ENCODE data around the gene WDR19. TPM values are rescaled to one million over a fixed set of nuclear protein-coding genes. Genes with fewer than 3 reads are reported as not detected.
A peak's percentile ranks its signal among the peaks of the same experiment; 100 is the strongest.

WDR19 gene
- total and polyA plus RNA-seq, 3 experiments from 2014 or later: 3.4 to 16.5 (median 15.7) TPM

DNA sequence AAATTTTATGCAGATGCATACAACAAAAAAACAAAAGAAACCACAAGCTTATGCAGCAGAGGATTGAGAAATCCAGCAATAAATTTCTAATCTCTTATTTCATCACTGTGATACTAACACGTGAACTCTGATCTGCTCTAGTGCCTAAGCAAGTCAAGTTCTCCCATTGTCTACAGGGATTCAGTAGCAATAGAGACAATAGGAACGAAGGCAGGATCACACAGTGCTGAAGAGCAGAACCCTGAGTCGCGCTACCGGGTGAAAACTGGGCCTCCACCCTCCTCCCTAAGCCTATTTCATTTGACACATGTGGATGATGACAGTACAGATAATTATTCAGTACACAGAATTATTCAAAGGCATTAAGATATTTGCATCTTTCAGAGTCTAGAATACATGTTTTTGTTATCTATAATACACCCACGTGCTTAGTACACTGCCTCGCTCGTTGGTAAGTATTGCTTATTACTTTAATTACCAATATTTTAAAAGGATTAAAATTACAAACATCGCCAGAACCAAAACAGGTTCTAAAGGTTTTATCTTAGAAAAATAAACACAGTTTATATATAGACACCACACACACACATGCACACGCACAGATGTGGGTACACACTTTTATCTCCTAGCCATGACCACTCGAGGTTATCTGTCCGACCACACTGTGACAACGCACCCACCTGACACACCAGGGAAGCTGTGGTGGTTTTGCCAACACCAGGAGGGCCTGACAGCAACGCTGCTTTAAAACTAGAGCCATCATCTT, 123.8 kb downstream of the WDR19 start:
- CTCF ChIA-PET: no interaction called here
- Mint-ChIP-seq H3K27me3 (no peaks in the 10 kb centered on the region), H3K9me3 (no peaks in the 10 kb centered on the region), H3K27ac (peak overlapping the region in 1 of 8 donors; percentile 20), H3K4me1 (no peaks in the 10 kb centered on the region), H3K36me3 (peaks cover 9 to 82% (median 33%) of the 10 kb centered on the region in 3 donors), H3K4me3 (no peak overlapping the region)
- H3K4me1 ChIP-seq (ENCODE audit: insufficient read depth, low read length): no peaks in the 10 kb centered on the region
- POLR2A ChIA-PET: no interaction called here
- no peak for DNase-seq
- H3K36me3 ChIP-seq (ENCODE audit: insufficient read depth, low read length): peaks cover 55% of the 10 kb centered on the region
- no peak overlapping the region for H3K27ac ChIP-seq (ENCODE audit: low read depth, low read length)
- no peaks in the 10 kb centered on the region for H3K9me3 ChIP-seq (ENCODE audit: low read length)
- H3K27me3 ChIP-seq (ENCODE audit: insufficient read depth, low read length, poor library complexity, severe bottlenecking): no peaks in the 10 kb centered on the region
- H3K4me3 ChIP-seq (ENCODE audit: low read length): no peak overlapping the region

DNA sequence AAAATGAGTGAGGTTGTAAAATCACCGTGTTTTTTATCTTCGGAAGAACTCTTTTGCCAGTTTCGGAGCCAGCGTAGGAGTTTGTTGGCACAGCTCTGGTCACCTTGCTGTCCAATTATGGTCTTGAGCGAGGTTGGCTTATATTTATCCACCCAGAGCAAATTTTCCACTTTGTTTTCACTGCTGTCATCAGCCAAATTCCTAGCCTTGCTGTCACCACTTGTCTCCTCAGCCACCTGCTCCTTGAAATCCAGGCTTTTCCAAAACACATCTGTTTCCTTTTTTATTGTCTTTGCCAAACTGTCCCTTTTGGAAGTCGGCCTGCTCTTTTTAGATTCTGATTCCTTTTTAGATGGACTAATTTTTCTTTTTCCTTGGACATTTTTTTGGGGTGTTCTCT, 126.3 kb downstream of the WDR19 start:
- Mint-ChIP-seq H3K36me3 (peaks cover 6 to 84% (median 34%) of the 10 kb centered on the region in 3 donors), H3K4me3 (no peak overlapping the region), H3K27me3 (no peaks in the 10 kb centered on the region), H3K4me1 (no peaks in the 10 kb centered on the region), H3K9me3 (no peaks in the 10 kb centered on the region), H3K27ac (peak overlapping the region in 3 of 8 donors; percentile 25 to 52 (median 37))
- no peaks in the 10 kb centered on the region for H3K9me3 ChIP-seq (ENCODE audit: low read length)
- H3K4me3 ChIP-seq (ENCODE audit: low read length): no peak overlapping the region
- H3K27me3 ChIP-seq (ENCODE audit: insufficient read depth, low read length, poor library complexity, severe bottlenecking): no peaks in the 10 kb centered on the region
- no peaks in the 10 kb centered on the region for H3K4me1 ChIP-seq (ENCODE audit: insufficient read depth, low read length)
- CTCF ChIA-PET: no interaction called here
- DNase-seq: no peak
- H3K36me3 ChIP-seq (ENCODE audit: insufficient read depth, low read length): peaks cover 48% of the 10 kb centered on the region
- POLR2A ChIA-PET: no interaction called here
- H3K27ac ChIP-seq (ENCODE audit: low read depth, low read length): no peak overlapping the region

DNA sequence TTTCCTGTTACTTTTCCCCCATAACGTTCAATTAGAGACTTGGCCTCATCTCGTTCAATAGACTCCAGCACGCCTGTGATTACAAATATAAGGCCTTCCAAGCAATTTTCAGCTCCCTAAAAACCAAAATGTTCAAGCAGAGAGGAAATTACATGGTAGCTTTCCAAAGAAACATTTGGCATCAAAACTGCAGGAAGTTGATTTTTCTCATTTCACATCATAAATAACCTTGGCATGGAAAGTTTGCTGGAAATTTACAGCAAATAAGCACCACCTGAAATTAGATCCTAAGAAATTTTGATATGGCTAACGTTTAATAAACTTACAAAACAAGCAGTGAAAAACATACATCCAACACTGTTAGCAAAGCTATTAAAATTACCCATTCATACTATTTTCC, 130.5 kb downstream of the WDR19 start:
- H3K9me3 ChIP-seq (ENCODE audit: low read length): no peaks in the 10 kb centered on the region
- H3K9me3 Mint-ChIP-seq: no peaks in the 10 kb centered on the region
- no peaks in the 10 kb centered on the region for H3K4me1 ChIP-seq (ENCODE audit: insufficient read depth, low read length)
- no peaks in the 10 kb centered on the region for H3K27me3 Mint-ChIP-seq
- no peaks in the 10 kb centered on the region for H3K27me3 ChIP-seq (ENCODE audit: insufficient read depth, low read length, poor library complexity, severe bottlenecking)
- H3K36me3 Mint-ChIP-seq: peaks cover 0 to 65% (median 23%) of the 10 kb centered on the region in 3 donors
- POLR2A ChIA-PET: no interaction called here
- H3K27ac Mint-ChIP-seq: peak overlapping the region in 2 of 8 donors; percentile 14 to 35
- H3K4me3 ChIP-seq (ENCODE audit: low read length): no peak overlapping the region
- H3K4me1 Mint-ChIP-seq: no peaks in the 10 kb centered on the region
- peaks cover 43% of the 10 kb centered on the region for H3K36me3 ChIP-seq (ENCODE audit: insufficient read depth, low read length)
- no peak overlapping the region for H3K27ac ChIP-seq (ENCODE audit: low read depth, low read length)
- DNase-seq: no peak
- H3K4me3 Mint-ChIP-seq: no peak overlapping the region
- CTCF ChIA-PET: no interaction called here

DNA sequence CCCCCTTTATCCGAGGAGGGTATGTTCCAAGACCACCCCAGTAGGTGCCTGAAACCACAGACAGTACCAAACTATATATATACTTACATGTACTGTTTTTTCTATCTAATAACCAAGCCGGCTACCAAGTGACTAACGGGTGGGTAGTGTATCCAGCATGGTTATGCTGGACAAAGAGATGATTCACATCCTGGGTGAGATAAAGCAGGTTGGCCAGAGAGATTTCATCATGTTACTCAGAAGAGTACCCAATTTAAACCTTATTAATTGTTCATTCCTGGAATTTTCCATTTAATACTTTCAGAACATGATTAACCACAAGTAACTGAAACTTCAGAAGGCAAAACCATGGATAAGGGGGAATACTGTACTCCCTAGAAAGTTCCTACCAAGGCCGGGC, 137.3 kb downstream of the WDR19 start:
- Histone ChIP-seq H3K9me3 (ENCODE audit: low read length) (no peaks in the 10 kb centered on the region), H3K4me3 (ENCODE audit: low read length) (no peak overlapping the region), H3K36me3 (ENCODE audit: insufficient read depth, low read length) (peaks cover 18% of the 10 kb centered on the region), H3K27me3 (ENCODE audit: insufficient read depth, low read length, poor library complexity, severe bottlenecking) (no peaks in the 10 kb centered on the region), H3K4me1 (ENCODE audit: insufficient read depth, low read length) (no peaks in the 10 kb centered on the region), H3K27ac (ENCODE audit: low read depth, low read length) (no peak overlapping the region)
- no peaks in the 10 kb centered on the region for H3K9me3 Mint-ChIP-seq
- no peak for DNase-seq
- POLR2A ChIA-PET: no interaction called here
- no peaks in the 10 kb centered on the region for H3K4me1 Mint-ChIP-seq
- peak overlapping the region in 1 of 8 donors; percentile 38 for H3K27ac Mint-ChIP-seq
- H3K27me3 Mint-ChIP-seq: no peaks in the 10 kb centered on the region
- peaks cover 5 to 61% (median 12%) of the 10 kb centered on the region in 3 donors for H3K36me3 Mint-ChIP-seq
- H3K4me3 Mint-ChIP-seq: no peak overlapping the region
- CTCF ChIA-PET: no interaction called here

DNA sequence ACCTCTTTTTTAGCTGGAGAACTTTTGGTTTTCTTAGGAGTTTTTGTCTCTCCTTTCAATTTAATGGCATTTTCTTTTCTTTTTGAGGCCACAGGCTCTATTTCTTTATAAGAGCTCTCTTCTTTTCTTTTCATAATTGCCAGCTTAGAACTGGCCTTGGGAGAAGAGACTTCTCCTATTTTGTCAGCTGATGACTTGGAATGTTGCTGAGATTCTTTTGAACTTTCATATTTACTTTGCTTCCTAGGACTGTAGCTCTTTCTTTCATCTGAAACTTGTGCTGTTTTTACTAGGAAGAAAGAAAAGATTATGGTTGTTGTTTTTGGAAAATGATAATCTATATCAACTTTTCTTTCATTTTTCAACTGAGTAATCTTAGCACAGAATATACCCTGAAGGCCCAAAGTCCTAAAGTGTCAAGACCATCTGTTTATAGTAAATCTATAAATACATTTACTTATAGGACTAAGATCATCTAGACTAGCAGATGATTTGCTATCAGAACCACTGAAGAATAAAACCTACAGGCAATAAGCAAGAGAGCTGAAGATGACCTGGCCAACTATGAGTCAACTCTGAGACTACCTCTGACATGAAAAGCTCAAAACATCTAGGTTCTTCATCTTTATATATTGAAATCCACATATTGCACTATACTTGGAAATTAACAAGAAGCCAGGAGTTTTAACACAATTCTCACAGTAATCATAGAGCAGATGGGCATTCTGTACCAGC, 138.2 kb downstream of the WDR19 start:
- H3K36me3 Mint-ChIP-seq: peaks cover 5 to 69% (median 17%) of the 10 kb centered on the region in 3 donors
- Histone ChIP-seq H3K27me3 (ENCODE audit: insufficient read depth, low read length, poor library complexity, severe bottlenecking) (no peaks in the 10 kb centered on the region), H3K27ac (ENCODE audit: low read depth, low read length) (no peak overlapping the region), H3K4me1 (ENCODE audit: insufficient read depth, low read length) (no peaks in the 10 kb centered on the region), H3K36me3 (ENCODE audit: insufficient read depth, low read length) (peaks cover 10% of the 10 kb centered on the region), H3K9me3 (ENCODE audit: low read length) (no peaks in the 10 kb centered on the region), H3K4me3 (ENCODE audit: low read length) (no peak overlapping the region)
- no peak for DNase-seq
- no peak overlapping the region for H3K27ac Mint-ChIP-seq
- H3K27me3 Mint-ChIP-seq: no peaks in the 10 kb centered on the region
- H3K4me3 Mint-ChIP-seq: no peak overlapping the region
- H3K9me3 Mint-ChIP-seq: no peaks in the 10 kb centered on the region
- CTCF ChIA-PET: no interaction called here
- POLR2A ChIA-PET: interaction anchor here (0.7 kb wide), 1 partner anchor 25 kb away, joined by 9 read pairs; no protein-coding TSS in a partner anchor
- peaks cover 0 to 2% (median 0%) of the 10 kb centered on the region in 3 donors for H3K4me1 Mint-ChIP-seq

DNA sequence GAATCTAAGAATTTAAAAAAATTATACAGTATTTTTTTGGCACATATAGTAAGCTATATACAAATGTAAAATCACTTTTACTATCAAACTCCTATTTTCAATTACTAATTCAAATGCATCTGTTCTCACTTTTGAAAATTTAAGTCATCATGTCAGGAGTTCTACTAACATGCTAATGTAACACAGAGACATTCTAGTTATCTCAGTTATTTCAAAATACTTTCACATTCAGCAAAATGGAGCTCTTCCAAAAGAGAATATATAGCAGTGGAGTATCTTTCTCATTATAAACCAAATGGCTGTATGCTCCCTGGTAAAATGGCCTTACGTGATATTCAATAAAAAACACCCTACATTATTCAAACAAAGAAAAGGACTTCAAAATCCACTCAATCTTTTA, 141.5 kb downstream of the WDR19 start:
- Mint-ChIP-seq H3K4me3 (no peak overlapping the region), H3K27me3 (no peaks in the 10 kb centered on the region), H3K36me3 (peaks cover 9 to 77% (median 29%) of the 10 kb centered on the region in 3 donors), H3K27ac (no peak overlapping the region), H3K4me1 (peaks cover 7 to 10% (median 7%) of the 10 kb centered on the region in 3 donors), H3K9me3 (no peaks in the 10 kb centered on the region)
- ChIA-PET POLR2A (no interaction called here), CTCF (no interaction called here)
- H3K27me3 ChIP-seq (ENCODE audit: insufficient read depth, low read length, poor library complexity, severe bottlenecking): no peaks in the 10 kb centered on the region
- peaks cover 21% of the 10 kb centered on the region for H3K36me3 ChIP-seq (ENCODE audit: insufficient read depth, low read length)
- H3K4me3 ChIP-seq (ENCODE audit: low read length): no peak overlapping the region
- DNase-seq: no peak
- H3K9me3 ChIP-seq (ENCODE audit: low read length): no peaks in the 10 kb centered on the region
- no peak overlapping the region for H3K27ac ChIP-seq (ENCODE audit: low read depth, low read length)
- no peaks in the 10 kb centered on the region for H3K4me1 ChIP-seq (ENCODE audit: insufficient read depth, low read length)

DNA sequence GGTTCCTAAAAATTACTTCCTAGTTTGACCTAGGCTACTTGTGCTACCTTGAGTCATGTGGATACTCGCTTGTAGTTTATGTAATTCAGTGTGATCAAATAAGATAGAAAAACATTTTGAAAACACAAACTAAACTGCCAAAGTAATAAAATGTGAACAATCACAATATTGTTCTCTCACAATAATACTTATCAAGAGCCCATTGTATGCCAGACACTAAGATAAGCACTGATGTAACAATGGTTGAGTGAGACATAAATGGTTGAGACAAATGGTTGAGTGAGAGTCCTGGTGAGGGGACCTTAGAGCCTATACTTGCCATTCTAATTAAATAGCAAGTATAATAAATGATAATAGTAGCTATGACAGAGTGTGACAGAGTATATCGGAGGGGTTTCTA, 142.1 kb downstream of the WDR19 start:
- peaks cover 9 to 78% (median 29%) of the 10 kb centered on the region in 3 donors for H3K36me3 Mint-ChIP-seq

DNA sequence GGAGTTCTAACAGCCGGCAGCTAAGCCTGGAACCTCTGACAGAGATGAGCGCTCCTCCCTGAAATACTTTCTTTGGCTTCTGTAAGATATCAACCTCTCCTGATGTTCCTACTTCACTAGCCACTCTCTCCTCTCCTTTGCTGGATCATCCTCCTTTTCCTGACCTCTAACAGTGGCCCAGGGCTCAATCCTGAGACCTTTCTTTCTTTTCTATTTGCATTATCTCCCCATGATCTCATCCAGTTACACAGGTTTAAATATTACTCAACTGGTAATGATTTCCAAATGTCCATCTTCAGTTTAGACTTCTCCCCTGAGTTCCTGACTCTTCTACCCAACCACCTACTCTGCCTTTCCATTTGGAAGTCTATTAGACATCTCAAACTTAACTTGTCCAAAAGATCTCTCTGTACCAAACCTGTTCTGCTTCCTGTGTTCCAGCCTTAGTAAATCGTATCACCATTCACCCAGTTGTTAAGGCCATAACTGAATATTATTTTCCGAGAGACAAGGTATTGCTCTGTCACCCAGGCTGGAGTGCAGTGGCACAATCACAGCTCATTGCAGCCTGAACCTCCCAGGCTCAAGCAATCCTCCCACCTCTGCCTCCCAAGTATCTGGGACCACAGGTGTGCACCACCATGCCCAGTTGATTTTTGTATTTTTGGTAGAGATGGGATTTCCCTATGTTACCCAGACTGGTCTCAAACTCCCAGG, 142.7 kb downstream of the WDR19 start:
- H3K4me1 Mint-ChIP-seq: peaks cover 7 to 12% (median 9%) of the 10 kb centered on the region in 3 donors
- peak overlapping the region in 2 of 8 donors; percentile 5 to 42 for H3K27ac Mint-ChIP-seq

More for the DNA sequence above, 142.1 kb downstream of the WDR19 start:
- peaks cover 21% of the 10 kb centered on the region for H3K36me3 ChIP-seq (ENCODE audit: insufficient read depth, low read length)
- H3K4me1 Mint-ChIP-seq: peaks cover 7 to 12% (median 7%) of the 10 kb centered on the region in 3 donors
- no peaks in the 10 kb centered on the region for H3K9me3 ChIP-seq (ENCODE audit: low read length)
- H3K27ac Mint-ChIP-seq: no peak overlapping the region
- H3K27ac ChIP-seq (ENCODE audit: low read depth, low read length): no peak overlapping the region
- H3K27me3 ChIP-seq (ENCODE audit: insufficient read depth, low read length, poor library complexity, severe bottlenecking): no peaks in the 10 kb centered on the region
- ChIA-PET POLR2A (no interaction called here), CTCF (no interaction called here)
- DNase-seq: no peak
- H3K9me3 Mint-ChIP-seq: no peaks in the 10 kb centered on the region
- H3K4me3 ChIP-seq (ENCODE audit: low read length): no peak overlapping the region
- H3K27me3 Mint-ChIP-seq: no peaks in the 10 kb centered on the region
- H3K4me1 ChIP-seq (ENCODE audit: insufficient read depth, low read length): no peaks in the 10 kb centered on the region
- H3K4me3 Mint-ChIP-seq: no peak overlapping the region

More for the DNA sequence above, 142.7 kb downstream of the WDR19 start:
- ChIA-PET POLR2A (no interaction called here), CTCF (no interaction called here)
- no peak overlapping the region for H3K27ac ChIP-seq (ENCODE audit: low read depth, low read length)
- peaks cover 21% of the 10 kb centered on the region for H3K36me3 ChIP-seq (ENCODE audit: insufficient read depth, low read length)
- H3K4me1 ChIP-seq (ENCODE audit: insufficient read depth, low read length): no peaks in the 10 kb centered on the region
- no peaks in the 10 kb centered on the region for H3K27me3 ChIP-seq (ENCODE audit: insufficient read depth, low read length, poor library complexity, severe bottlenecking)
- Mint-ChIP-seq H3K36me3 (peaks cover 9 to 73% (median 27%) of the 10 kb centered on the region in 3 donors), H3K27me3 (no peaks in the 10 kb centered on the region), H3K4me3 (peak overlapping the region in 1 of 7 donors; percentile 29), H3K9me3 (no peaks in the 10 kb centered on the region)
- H3K9me3 ChIP-seq (ENCODE audit: low read length): no peaks in the 10 kb centered on the region
- no peak for DNase-seq
- no peak overlapping the region for H3K4me3 ChIP-seq (ENCODE audit: low read length)

All from CD8-positive, alpha-beta memory T cell (primary cell).